B cell (primary cell): ENCODE measurements around the gene GCH1. TPM values are rescaled to one million over a fixed set of nuclear protein-coding genes. Genes with fewer than 3 reads are reported as not detected.

Experiments
- ATAC-seq: fragments of 200-7000 bp; cut with Tn5 transposase; one replicate; pipeline ENCODE4 v1.10.0; 2021; ENCODE audit warnings: low read depth, mild to moderate bottlenecking, moderate number of reproducible peaks, moderate library complexity
- CTCF ChIA-PET: fragments of 350-600 bp; sonication (Branson Sonifier 250); formaldehyde crosslinking; loops from one replicate; lab custom pipeline; 2021; ENCODE audit warnings: antibody characterized with exemption, inconsistent platforms; lab: Charles Lee
- POLR2A ChIA-PET: fragments of 350-600 bp; sonication (Branson Sonifier 250); formaldehyde crosslinking; loops from one replicate; lab custom pipeline; 2021; ENCODE audit warnings: antibody characterized with exemption; lab: Charles Lee
- DNase-seq: peaks from one replicate; pipeline ENCODE4 v3.0.0; 2013
- H2AFZ ChIP-seq: 2 replicates; pipeline ENCODE4 v1.6.1; 2012; ENCODE audit warnings: mild to moderate bottlenecking, low read depth, low read length; ENCODE audit not compliant: insufficient read depth, poor library complexity, severe bottlenecking
- H3K27ac ChIP-seq, 2 donors: 1 replicate in 1 of 2; 2 replicates in 1 of 2; pipeline ENCODE4 v1.5.1; 2012 to 2013; ENCODE audit warnings: low read length in 2 of 2, mild to moderate bottlenecking in 2 of 2, moderate library complexity in 1 of 2
- H3K27me3 ChIP-seq, 4 experiments: fragments of 200-600 bp in 1 of 4; sonication (generic) in 1 of 4; replicated peaks in 1 of 4; 1 replicate in 2 of 4; 2 replicates in 2 of 4; pipeline versions ENCODE4 v1.6.1 to v1.7.0; 2013 to 2016; ENCODE audit warnings: low read length in 3 of 4, mild to moderate bottlenecking in 2 of 4, mixed read lengths in 1 of 4, moderate library complexity in 1 of 4; ENCODE audit not compliant: insufficient read depth in 4 of 4, control insufficient read depth in 3 of 4; ENCODE audit errors: control extremely low read depth in 1 of 4
- H3K36me3 ChIP-seq, 2 experiments: replicated peaks in 1 of 2; 1 replicate in 1 of 2; 2 replicates in 1 of 2; pipeline versions ENCODE4 v1.6.1 to v1.7.1; 2013; ENCODE audit warnings: low read length in 1 of 2; ENCODE audit not compliant: insufficient read depth in 2 of 2, control insufficient read depth in 1 of 2; ENCODE audit errors: control extremely low read depth in 1 of 2, extremely low read depth in 1 of 2
- H3K4me1 ChIP-seq, 2 donors: fragments of 200-600 bp in 1 of 2; sonication (generic) in 1 of 2; 1 replicate in 1 of 2; 2 replicates in 1 of 2; pipeline versions ENCODE4 v1.5.1 to v1.6.1; 2013 to 2017; ENCODE audit warnings: low read length in 2 of 2; ENCODE audit not compliant: control insufficient read depth in 2 of 2, insufficient read depth in 2 of 2
- H3K4me2 ChIP-seq: replicated peaks from 2 replicates; pipeline ENCODE3; 2012; ENCODE audit warnings: mild to moderate bottlenecking, low read depth, low read length; ENCODE audit not compliant: poor library complexity, severe bottlenecking
- H3K4me3 ChIP-seq, 5 experiments: fragments of 200-600 bp in 1 of 5; sonication (generic) in 1 of 5; 1 replicate in 3 of 5; 2 replicates in 2 of 5; pipeline versions ENCODE4 v1.5.1 to v1.7.0; 2011 to 2016; ENCODE audit warnings: low read length in 4 of 5, mild to moderate bottlenecking in 4 of 5, low read depth in 2 of 5, control low read depth in 1 of 5, moderate library complexity in 1 of 5; ENCODE audit not compliant: insufficient read depth in 1 of 5; ENCODE audit errors: control extremely low read depth in 1 of 5, extremely low read depth in 1 of 5
- H3K79me2 ChIP-seq: fragments of 200-600 bp; sonication (generic); one replicate; pipeline ENCODE4 v1.6.0; 2016; ENCODE audit warnings: low read length; ENCODE audit not compliant: control insufficient read depth, insufficient read depth
- H3K9ac ChIP-seq: fragments of 200-600 bp; sonication (generic); 2 replicates; pipeline ENCODE4 v1.6.1; 2017; ENCODE audit warnings: mild to moderate bottlenecking, low read length, moderate library complexity
- H3K9me3 ChIP-seq, 3 donors: one replicate each; pipeline versions ENCODE4 v1.6.1 to v1.7.1; 2013; ENCODE audit warnings: low read length in 2 of 3; ENCODE audit not compliant: control insufficient read depth in 2 of 3, insufficient read depth in 1 of 3; ENCODE audit errors: control extremely low read depth in 1 of 3
- H4K20me1 ChIP-seq: 2 replicates; pipeline ENCODE4 v1.6.0; 2012; ENCODE audit warnings: mild to moderate bottlenecking, low read length; ENCODE audit not compliant: insufficient read depth, control insufficient read depth, poor library complexity, severe bottlenecking
- H3K27ac Mint-ChIP-seq: one replicate; pipeline ENCODE4 v1.8.0; 2021; ENCODE audit warnings: mixed read lengths
- H3K27me3 Mint-ChIP-seq: one replicate; pipeline ENCODE4 v1.8.0; 2021; ENCODE audit warnings: mixed read lengths
- H3K4me1 Mint-ChIP-seq: one replicate; pipeline ENCODE4 v1.8.0; 2021; ENCODE audit warnings: mixed read lengths
- H3K4me3 Mint-ChIP-seq: one replicate; pipeline ENCODE4 v1.8.0; 2021; ENCODE audit warnings: mixed read lengths
- H3K9me3 Mint-ChIP-seq: one replicate; pipeline ENCODE4 v1.8.0; 2022; ENCODE audit warnings: mixed read lengths; ENCODE audit not compliant: insufficient read depth
- CTCF ChIP-seq: fragments of 200-600 bp; IDR thresholded peaks from one replicate; pipeline ENCODE4 v1.8.0; 2022; ENCODE audit warnings: antibody characterized with exemption, mild to moderate bottlenecking
- EZH2 ChIP-seq: IDR thresholded peaks from 2 replicates; pipeline ENCODE4 v1.6.1; 2012; ENCODE audit warnings: borderline replicate concordance, low read depth, mild to moderate bottlenecking, moderate library complexity, low read length; ENCODE audit not compliant: insufficient read depth, poor library complexity, severe bottlenecking
- WGBS: methylation state at CpG from one replicate; pipeline ENCODE4 v1.1.5; 2013; ENCODE audit warnings: missing lambda C conversion rate; ENCODE audit not compliant: insufficient coverage; 5-methylcytosine and 5-hydroxymethylcytosine counted together
- intact Hi-C: fragments of 100-400 bp; cut with micrococcal nuclease; formaldehyde crosslinking; loops from one replicate; pipeline ENCODE4 v1.10.0; 2022
- polyA plus RNA-seq: library from polyadenylated mRNA; depleted of rRNA; stranded (reverse); fragments of >200 nt; gene quantifications from 2 replicates; pipeline ENCODE4 v1.2.3, GENCODE V29; 2012
- total RNA-seq, 2 donors: library from RNA; stranded (reverse); fragments of 120-200 nt in 1 of 2; gene quantifications; 1 replicate in 1 of 2; 2 replicates in 1 of 2; pipeline versions ENCODE4 v1.2.3 to v1.2.4, GENCODE V29; 2013 to 2022

GCH1 gene
- total and polyA plus RNA-seq, 2 donors (not counting 1 experiment from before 2014, with no cell fraction given): 17.0 to 24.6 TPM

GRCh38 chr14:54834081-54834480, 68.5 kb downstream of the GCH1 start:
- H3K9me3 Mint-ChIP-seq: peaks cover 6% of the 10 kb centered on the region
- no peaks in the 10 kb centered on the region for H3K4me1 ChIP-seq
- ChIA-PET CTCF (no interaction called here), POLR2A (interaction anchor here (0.6 kb wide), 1 partner anchor 22 kb away, joined by 6 read pairs; no protein-coding TSS in a partner anchor)
- no peak overlapping the region for H3K4me2 ChIP-seq
- H3K9me3 ChIP-seq: peaks cover 0 to 9% (median 0%) of the 10 kb centered on the region in 3 donors
- no peak overlapping the region for H3K4me3 Mint-ChIP-seq
- ATAC-seq: no peak
- H3K9ac ChIP-seq: no peak overlapping the region
- H3K27ac ChIP-seq: no peak overlapping the region
- H2AFZ ChIP-seq: no peak overlapping the region
- H3K4me3 ChIP-seq: no peak overlapping the region
- intact Hi-C loops: no loop called here
- no peak for DNase-seq
- TF ChIP-seq EZH2 (no peak), CTCF (no peak)
- H4K20me1 ChIP-seq: no peaks in the 10 kb centered on the region
- H3K36me3 ChIP-seq: no peaks in the 10 kb centered on the region
- H3K27me3 ChIP-seq: no peaks in the 10 kb centered on the region
- H3K27ac Mint-ChIP-seq: no peak overlapping the region
- H3K79me2 ChIP-seq: no peaks in the 10 kb centered on the region
- no peaks in the 10 kb centered on the region for H3K4me1 Mint-ChIP-seq
- H3K27me3 Mint-ChIP-seq: peaks cover 7% of the 10 kb centered on the region

- Histone ChIP-seq H3K27ac (no peak overlapping the region), H3K4me1 (no peaks in the 10 kb centered on the region), H3K27me3 (no peaks in the 10 kb centered on the region), H3K9ac (no peak overlapping the region), H4K20me1 (no peaks in the 10 kb centered on the region), H3K9me3 (peaks cover 0 to 14% (median 0%) of the 10 kb centered on the region in 3 donors), H3K4me2 (no peak overlapping the region), H3K4me3 (no peak overlapping the region), H3K36me3 (no peaks in the 10 kb centered on the region), H2AFZ (no peak overlapping the region), H3K79me2 (no peaks in the 10 kb centered on the region)
- Mint-ChIP-seq H3K27ac (no peak overlapping the region), H3K9me3 (peaks cover 13% of the 10 kb centered on the region), H3K4me1 (no peaks in the 10 kb centered on the region), H3K4me3 (no peak overlapping the region), H3K27me3 (peaks cover 7% of the 10 kb centered on the region)
- ChIA-PET CTCF (no interaction called here), POLR2A (no interaction called here)
- intact Hi-C loops: no loop called here
- no CpG with 5 or more reads among the region's 4 CpGs for WGBS
- DNase-seq (no peak), ATAC-seq (no peak)
- no peak for TF ChIP-seq CTCF
- TF ChIP-seq EZH2: no peak
Measured at GRCh38 chr14:54830650-54831049, 72.0 kb downstream of the GCH1 start.
